HG02678 (cell line): ENCODE data around the gene FREY1.

Experiments
- ATAC-seq: cut with Tn5 transposase; IDR thresholded peaks from one replicate; pipeline ENCODE4 v1.9.1; 2021; ENCODE audit warnings: mild to moderate bottlenecking, moderate library complexity; ENCODE audit not compliant: unreplicated experiment

Gene FREY1

DNA sequence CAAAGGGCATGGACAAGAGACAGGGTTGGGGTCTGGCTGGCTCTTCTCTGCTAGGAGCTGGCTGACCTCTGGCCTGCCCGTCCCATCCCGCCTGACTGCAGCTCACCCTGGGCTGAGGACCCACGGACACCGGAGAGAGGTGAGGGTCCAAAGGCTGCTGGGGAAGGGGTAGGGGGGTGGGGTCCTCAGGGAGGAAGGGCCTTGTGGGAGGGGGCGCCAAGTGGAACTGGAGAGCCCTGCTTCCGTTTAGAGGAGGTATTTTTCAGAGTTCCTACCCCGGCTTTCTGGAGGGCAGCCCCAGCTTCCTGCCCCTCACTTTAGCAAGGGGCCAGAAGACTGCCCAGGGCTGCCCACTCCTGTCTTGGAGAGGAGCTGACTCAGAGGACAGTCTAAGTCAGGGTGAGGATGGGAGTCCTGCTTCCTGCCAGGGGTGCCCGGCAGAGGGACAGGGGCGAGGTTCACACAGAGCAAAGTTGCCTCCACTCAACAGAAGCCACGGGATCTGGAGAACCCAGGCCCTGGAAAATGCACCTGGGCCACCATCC, 22.5 kb upstream of the FREY1 start:
- peak; percentile 11 for ATAC-seq

DNA sequence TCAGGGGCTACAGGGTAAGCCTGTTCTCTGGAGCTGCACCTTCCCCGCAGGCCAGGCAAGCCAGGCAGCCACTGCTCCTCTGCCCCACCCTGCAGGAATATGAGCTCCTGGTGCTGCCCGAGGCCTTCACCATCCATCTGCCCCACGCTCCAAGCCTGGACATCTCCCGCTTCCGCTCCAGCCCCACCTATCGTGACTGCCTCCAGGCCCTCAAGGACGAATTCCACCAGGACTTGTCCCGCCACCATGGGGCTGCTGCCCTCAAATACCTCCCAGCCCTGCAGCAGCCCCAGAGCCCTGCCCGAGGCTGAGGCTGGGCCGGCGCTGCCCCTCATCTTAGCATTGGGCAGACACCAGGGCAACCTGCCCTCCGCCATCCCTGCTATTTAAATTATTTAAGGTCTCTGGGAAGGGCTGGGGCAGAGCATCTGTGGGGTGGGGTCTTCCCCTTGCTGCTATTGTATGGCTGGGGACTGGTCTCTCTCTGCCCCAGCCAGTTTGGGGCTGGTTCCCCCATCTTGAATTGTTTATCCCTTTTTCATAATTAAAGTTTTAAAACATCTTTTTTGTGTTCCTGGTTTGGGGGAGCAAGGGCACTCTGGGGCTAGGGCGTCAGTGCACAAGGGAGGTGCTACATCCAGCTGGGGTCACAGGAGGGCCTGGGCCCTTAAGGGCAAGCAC, 21.6 kb upstream of the FREY1 start:
- no peak for ATAC-seq

- ATAC-seq = no peak
Measured at GRCh38 chr11:45927684-45928413, 20.8 kb upstream of the FREY1 start.

DNA sequence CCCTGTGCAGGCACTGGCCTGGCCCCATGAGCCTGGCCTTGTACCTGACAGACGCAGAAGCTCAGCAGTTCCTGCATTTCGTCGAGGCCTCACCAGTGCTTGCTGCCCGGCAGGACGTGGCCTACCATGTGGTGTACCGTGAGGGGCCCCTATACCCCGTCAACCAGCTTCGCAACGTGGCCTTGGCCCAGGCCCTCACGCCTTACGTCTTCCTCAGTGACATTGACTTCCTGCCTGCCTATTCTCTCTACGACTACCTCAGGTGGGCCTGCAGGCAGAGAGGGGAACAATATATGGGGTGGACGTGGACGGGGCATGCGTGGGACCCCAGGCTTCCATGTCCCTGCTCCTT, 20.2 kb upstream of the FREY1 start:
- no peak for ATAC-seq

GRCh38 chr11:45926536-45927331, 19.7 kb upstream of the FREY1 start:
- no peak for ATAC-seq

GRCh38 chr11:45926001-45926401, 18.9 kb upstream of the FREY1 start:
- ATAC-seq = no peak

DNA sequence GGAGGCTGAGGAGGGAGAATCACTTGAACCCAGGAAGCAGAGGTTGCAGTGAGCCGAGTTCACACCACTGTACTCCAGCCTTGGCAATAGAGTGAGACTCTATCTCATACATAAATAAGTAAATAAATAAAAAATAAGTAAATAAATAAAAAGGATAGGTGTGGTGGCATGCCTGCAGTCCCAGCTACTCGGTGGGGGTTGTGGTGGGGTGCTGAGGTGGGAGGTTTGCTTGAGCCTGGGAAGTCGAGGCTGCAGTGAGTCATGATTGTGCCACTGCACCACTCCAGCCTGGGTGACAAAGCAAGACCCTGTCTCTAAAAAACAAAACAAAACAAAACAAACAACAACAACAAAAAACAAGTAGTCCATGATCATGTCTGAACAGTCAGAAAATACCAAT, 18.5 kb upstream of the FREY1 start:
- no peak for ATAC-seq

GRCh38 chr11:45924927-45925326, 17.9 kb upstream of the FREY1 start:
- no peak for ATAC-seq

GRCh38 chr11:45924036-45924915, 17.2 kb upstream of the FREY1 start:
- no peak for ATAC-seq

GRCh38 chr11:45922425-45923082, 15.5 kb upstream of the FREY1 start, which contains the start of gene LARGE2:
LARGE2 (plus strand) TSS chr11:45922656; CDS start chr11:45922883, 227 bp downstream.
- ATAC-seq = no peak

GRCh38 chr11:45921561-45922424, 14.7 kb upstream of the FREY1 start:
- no peak for ATAC-seq

- no peak for ATAC-seq
Measured at GRCh38 chr11:45920531-45921477, 13.7 kb upstream of the FREY1 start.

- no peak for ATAC-seq
Measured at GRCh38 chr11:45919806-45920530, 12.9 kb upstream of the FREY1 start.

DNA sequence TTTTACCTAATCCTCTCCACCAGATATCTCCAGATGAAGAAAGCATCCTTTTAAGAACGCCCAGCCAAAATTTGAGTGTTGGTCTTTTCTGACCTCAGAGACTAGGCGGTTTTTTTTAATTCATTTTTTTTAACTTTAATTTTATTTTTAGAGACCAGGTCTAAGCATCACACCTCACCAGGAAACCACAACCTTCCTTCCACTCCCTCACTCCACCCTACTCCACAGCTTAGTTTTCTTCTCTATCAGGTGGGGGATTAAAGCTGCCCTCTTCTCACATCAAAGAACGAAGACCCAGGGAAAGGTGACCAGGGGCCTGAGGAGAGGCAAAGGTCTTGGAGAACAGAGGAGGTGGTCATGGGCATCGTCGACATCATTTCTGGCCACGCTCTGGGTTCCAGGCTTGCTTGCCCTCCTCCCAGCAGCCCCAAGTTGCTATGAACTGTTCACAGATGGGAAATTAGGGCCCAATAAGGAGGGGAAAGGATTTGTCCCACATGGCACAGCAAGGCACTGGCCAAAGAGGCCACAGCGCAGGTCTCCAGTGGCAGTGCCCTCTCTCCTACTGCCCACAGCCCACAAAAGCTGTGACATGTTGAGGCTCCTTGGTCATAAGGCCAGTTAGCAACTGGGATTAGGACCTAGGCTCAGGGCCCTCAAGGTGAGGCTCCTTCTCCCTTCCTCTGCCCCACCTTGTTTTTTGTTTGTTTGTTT, 12.0 kb upstream of the FREY1 start:
- no peak for ATAC-seq

DNA sequence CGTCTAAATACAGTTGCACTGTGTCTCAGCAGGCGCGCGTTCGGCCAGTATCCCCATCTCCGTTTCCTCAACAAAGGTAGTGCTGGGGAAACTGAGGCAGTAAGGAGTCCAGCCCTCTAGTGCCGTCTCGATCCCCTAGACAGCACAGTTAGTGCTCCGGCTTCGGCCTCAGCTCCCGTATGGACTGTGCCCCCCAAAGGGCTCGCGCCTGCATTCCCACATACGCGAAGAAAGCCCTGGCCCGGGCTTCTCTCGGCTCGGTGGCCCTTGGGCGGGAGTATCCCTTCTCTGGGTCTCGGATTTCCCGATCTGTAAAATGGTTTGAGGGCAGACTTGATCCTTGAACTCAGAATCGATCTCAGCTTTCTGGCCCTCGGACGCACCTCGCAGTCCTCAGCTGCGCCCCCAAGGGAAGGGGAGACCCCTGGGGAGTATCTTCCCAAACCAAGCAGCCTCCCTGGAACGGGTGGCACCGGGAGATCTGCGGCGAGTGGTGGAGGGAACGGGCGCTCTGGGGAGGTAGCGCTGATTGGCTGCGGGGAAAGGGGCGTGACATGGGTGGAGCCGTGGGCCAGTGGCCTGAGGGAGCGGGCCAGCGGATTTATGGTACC, 11.4 kb upstream of the FREY1 start:
- ATAC-seq = peak; percentile 40

GRCh38 chr11:45917623-45918330, 10.7 kb upstream of the FREY1 start, which contains the start of gene PEX16:
PEX16 (minus strand) TSS chr11:45917877; CDS start chr11:45917811, 66 bp downstream.
- peak; percentile 85 for ATAC-seq
